HL-60 (cell line): ENCODE measurements around the gene CLEC4M.

Experiments
- CTCF ChIP-seq: IDR thresholded peaks from one replicate; pipeline ENCODE4 v1.5.1; 2011; ENCODE audit warnings: low read length, control low read depth, inconsistent platforms; ENCODE audit not compliant: insufficient read depth
- REST ChIP-seq: IDR thresholded peaks from 2 replicates; pipeline ENCODE4 v1.6.1; 2012; ENCODE audit warnings: low read depth; ENCODE audit not compliant: insufficient replicate concordance

GRCh38 chr19:7740682-7741054, 22.4 kb upstream of the CLEC4M start:
- no peak for TF ChIP-seq CTCF
- no peak for TF ChIP-seq REST
